H1 (cell line): ENCODE results near the gene COL26A1. TPM values are rescaled to one million over a fixed set of nuclear protein-coding genes. Genes with fewer than 3 reads are reported as not detected.

Source experiments
- CTCF ChIP-seq, 3 experiments: IDR thresholded peaks; 1 replicate in 2 of 3; 2 replicates in 1 of 3; pipeline versions ENCODE4 v1.5.1 to v1.6.1; 2011; ENCODE audit warnings: low read length in 3 of 3, mild to moderate bottlenecking in 3 of 3, inconsistent platforms in 2 of 3, low read depth in 1 of 3, moderate library complexity in 1 of 3; ENCODE audit not compliant: insufficient read depth in 1 of 3; ENCODE audit errors: control extremely low read depth in 1 of 3
- KDM4A ChIP-seq: IDR thresholded peaks from one replicate; pipeline ENCODE4 v1.7.1; 2012; ENCODE audit warnings: low read depth, mild to moderate bottlenecking, moderate library complexity, low read length, inconsistent platforms; ENCODE audit not compliant: severe bottlenecking
- SAP30 ChIP-seq: fragments of 300-600 bp; sonication (generic); IDR thresholded peaks from 2 replicates; pipeline ENCODE4 v1.7.1; 2012; ENCODE audit warnings: low read length, moderate library complexity, mild to moderate bottlenecking, inconsistent platforms; ENCODE audit not compliant: insufficient read depth, insufficient replicate concordance
- TAF1 ChIP-seq: IDR thresholded peaks from 2 replicates; pipeline ENCODE4 v1.6.1; 2011; ENCODE audit warnings: mild to moderate bottlenecking, low read depth, low read length
- YY1 ChIP-seq: IDR thresholded peaks from 2 replicates; pipeline ENCODE4 v1.6.1; 2011; ENCODE audit warnings: low read depth, mild to moderate bottlenecking, low read length
- polyA plus RNA-seq, 7 experiments: library from polyadenylated mRNA; depleted of rRNA in 3 of 7; stranded (reverse) in 5 of 7; unstranded in 2 of 7; fragments of >200 nt in 5 of 7; fragments of 200-250 nt in 2 of 7; gene quantifications; 1 replicate in 5 of 7; 2 replicates in 1 of 7; 4 replicates in 1 of 7; pipeline versions ENCODE4 v1.2.1 to v1.2.3, GENCODE V29; 2011 to 2013; ENCODE audit warnings: missing spikeins in 2 of 7, mixed read lengths in 2 of 7
- total RNA-seq: library from RNA; stranded (reverse); fragmentation: NEBNext Ultra II Directional; extraction: Animal tissue kit (Norgen Biotek cat#: 25700); gene quantifications from 2 replicates; pipeline ENCODE4 v1.2.1, GENCODE V29; 2021

COL26A1 gene
- total and polyA plus RNA-seq, 2 of the 8 experiments (the other 6 are each of a cell fraction or from before 2014, with no cell fraction given), result 51.1 to 68.8 TPM

GRCh38 chr7:101435461-101436220 lies 73.0 kb downstream of the COL26A1 start (continued):
- TF ChIP-seq TAF1 (no peak), YY1 (no peak), KDM4A (no peak), CTCF (IDR thresholded peaks at IDR 0.05; ENCODE audit: control extremely low read depth in 1 of 3, insufficient read depth in 1 of 3, low read depth in 1 of 3, low read length in 3 of 3) (peak; percentile 21 to 39 (median 28); a peak in 3 of 4 replicates), SAP30 (no peak)
